Measurements from ENCODE around the gene HKDC1.

Gene HKDC1

GRCh38 chr10:69224862-69225657 lies 4.9 kb downstream of the HKDC1 start:
- H3K36me3 ChIP-seq = no peaks in the 10 kb centered on the region
- no peaks in the 10 kb centered on the region for H3K27me3 ChIP-seq
- no peak overlapping the region for H3K27ac ChIP-seq
- no peaks in the 10 kb centered on the region for H3K9me3 ChIP-seq
- H3K4me1 ChIP-seq (ENCODE audit: control insufficient read depth in 1 of 2, insufficient read depth in 1 of 2, low read depth in 1 of 2, low read length in 1 of 2) = peaks cover 8% of the 10 kb centered on the region in 2 experiments
- no peak for TF ChIP-seq CTCF (IDR thresholded peaks at IDR 0.05)
- no peak overlapping the region for H3K4me3 ChIP-seq (ENCODE audit: low read depth in 1 of 2, low read length in 1 of 2)

GRCh38 chr10:69225681-69226080 lies 5.5 kb downstream of the HKDC1 start:
- H3K4me3 ChIP-seq (ENCODE audit: low read depth in 1 of 2, low read length in 1 of 2) = no peak overlapping the region
- no peak overlapping the region for H3K27ac ChIP-seq
- H3K27me3 ChIP-seq = no peaks in the 10 kb centered on the region
- peaks cover 8% of the 10 kb centered on the region in 2 experiments for H3K4me1 ChIP-seq (ENCODE audit: control insufficient read depth in 1 of 2, insufficient read depth in 1 of 2, low read depth in 1 of 2, low read length in 1 of 2)
- TF ChIP-seq CTCF (IDR thresholded peaks at IDR 0.05) = no peak
- H3K36me3 ChIP-seq = no peaks in the 10 kb centered on the region
- no peaks in the 10 kb centered on the region for H3K9me3 ChIP-seq

GRCh38 chr10:69226919-69227450 lies 6.9 kb downstream of the HKDC1 start:
- Histone ChIP-seq H3K4me1 (ENCODE audit: control insufficient read depth in 1 of 2, insufficient read depth in 1 of 2, low read depth in 1 of 2, low read length in 1 of 2) (peaks cover 8% of the 10 kb centered on the region in 2 experiments), H3K4me3 (ENCODE audit: low read depth in 1 of 2, low read length in 1 of 2) (no peak overlapping the region), H3K27me3 (no peaks in the 10 kb centered on the region), H3K36me3 (no peaks in the 10 kb centered on the region), H3K9me3 (no peaks in the 10 kb centered on the region), H3K27ac (no peak overlapping the region)
- TF ChIP-seq CTCF (IDR thresholded peaks at IDR 0.05) = no peak

- H3K27me3 ChIP-seq = no peaks in the 10 kb centered on the region
- no peak overlapping the region for H3K4me3 ChIP-seq (ENCODE audit: low read depth in 1 of 2, low read length in 1 of 2)
- H3K27ac ChIP-seq = no peak overlapping the region
- H3K4me1 ChIP-seq (ENCODE audit: control insufficient read depth in 1 of 2, insufficient read depth in 1 of 2, low read depth in 1 of 2, low read length in 1 of 2) = peaks cover 8% of the 10 kb centered on the region in 2 experiments
- no peaks in the 10 kb centered on the region for H3K36me3 ChIP-seq
- no peaks in the 10 kb centered on the region for H3K9me3 ChIP-seq
- no peak for TF ChIP-seq CTCF (IDR thresholded peaks at IDR 0.05)
Measured at GRCh38 chr10:69228151-69228550, 8.0 kb downstream of the HKDC1 start.

GRCh38 chr10:69229616-69229916 lies 9.4 kb downstream of the HKDC1 start:
- Histone ChIP-seq H3K4me3 (ENCODE audit: low read depth in 1 of 2, low read length in 1 of 2) (peak overlapping the region in 1 of 2 experiments; percentile 34), H3K27ac (no peak overlapping the region), H3K4me1 (ENCODE audit: control insufficient read depth in 1 of 2, insufficient read depth in 1 of 2, low read depth in 1 of 2, low read length in 1 of 2) (peaks cover 8% of the 10 kb centered on the region in 2 experiments), H3K36me3 (no peaks in the 10 kb centered on the region), H3K9me3 (no peaks in the 10 kb centered on the region), H3K27me3 (no peaks in the 10 kb centered on the region)
- TF ChIP-seq CTCF (IDR thresholded peaks at IDR 0.05) = no peak
